SK-N-MC (cell line): ENCODE measurements around the gene RANBP3.
"Not testable (repeated sequence)": the region's sequence is repeated elsewhere in the genome, so short reads cannot be mapped to it uniquely, and the experiment has no call there.

ENCODE experiments used
- DNase-seq: peaks from one replicate; pipeline ENCODE4 v3.0.0-alpha.2; 2011; ENCODE audit warnings: low read depth, low spot score
- H3K27ac ChIP-seq: fragments of 200-600 bp; sonication (generic); 2 replicates; pipeline ENCODE4 v1.5.1; 2016; ENCODE audit warnings: mixed run types
- H3K36me3 ChIP-seq: fragments of 200-600 bp; sonication (generic); 2 replicates; pipeline ENCODE4 v1.6.1; 2017; ENCODE audit warnings: antibody characterized with exemption, low read length, mixed read lengths; ENCODE audit not compliant: insufficient read depth
- H3K4me3 ChIP-seq: fragments of 200-600 bp; sonication (generic); 2 replicates; pipeline ENCODE4 v1.5.1; 2016
- H3K9ac ChIP-seq: fragments of 200-600 bp; sonication (generic); 2 replicates; pipeline ENCODE4 v1.8.0; 2017; ENCODE audit warnings: mixed run types, mixed read lengths; ENCODE audit not compliant: insufficient read length
- H3K9me3 ChIP-seq: fragments of 200-600 bp; sonication (generic); 2 replicates; pipeline ENCODE4 v1.6.1; 2017; ENCODE audit warnings: low read depth, mild to moderate bottlenecking, antibody characterized with exemption, low read length, moderate library complexity, mixed read lengths
- EZH2 ChIP-seq: fragments of 200-600 bp; sonication (generic); IDR thresholded peaks from one replicate; pipeline ENCODE4 v1.6.1; 2017; ENCODE audit warnings: antibody characterized with exemption
- FOXP2 ChIP-seq: optimal IDR thresholded peaks from 2 replicates; pipeline ENCODE3; 2011; ENCODE audit warnings: mild to moderate bottlenecking, moderate library complexity; ENCODE audit not compliant: insufficient read depth; ENCODE audit errors: extremely low read length, control extremely low read depth
- POLR2AphosphoS5 ChIP-seq: IDR thresholded peaks from 2 replicates; pipeline ENCODE4 v1.6.1; 2012; ENCODE audit warnings: mild to moderate bottlenecking, low read depth, low read length, borderline replicate concordance

Gene RANBP3

DNA sequence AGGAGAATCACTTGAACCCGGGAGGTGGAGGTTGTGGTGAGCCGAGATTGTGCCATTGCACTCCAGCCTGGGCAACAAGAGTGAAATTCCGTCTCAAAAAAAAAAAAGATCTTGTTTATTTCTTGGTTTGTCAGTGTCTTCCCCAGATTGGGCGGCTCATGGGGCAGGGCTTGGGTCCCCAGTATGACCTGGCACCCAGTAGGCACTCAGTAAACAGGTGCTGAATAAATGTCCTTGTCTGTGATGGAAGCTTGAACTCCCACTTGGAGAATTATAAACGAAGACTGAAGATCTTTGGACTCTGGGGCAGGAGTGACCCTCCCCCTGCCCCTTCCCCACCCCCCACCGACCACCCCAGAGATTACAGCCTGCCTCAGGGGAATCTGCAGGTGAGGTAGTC lies 97.7 kb downstream of the RANBP3 start:
- Histone ChIP-seq H3K27ac (no peak overlapping the region), H3K36me3 (no peaks in the 10 kb centered on the region)
- no peak for DNase-seq

DNA sequence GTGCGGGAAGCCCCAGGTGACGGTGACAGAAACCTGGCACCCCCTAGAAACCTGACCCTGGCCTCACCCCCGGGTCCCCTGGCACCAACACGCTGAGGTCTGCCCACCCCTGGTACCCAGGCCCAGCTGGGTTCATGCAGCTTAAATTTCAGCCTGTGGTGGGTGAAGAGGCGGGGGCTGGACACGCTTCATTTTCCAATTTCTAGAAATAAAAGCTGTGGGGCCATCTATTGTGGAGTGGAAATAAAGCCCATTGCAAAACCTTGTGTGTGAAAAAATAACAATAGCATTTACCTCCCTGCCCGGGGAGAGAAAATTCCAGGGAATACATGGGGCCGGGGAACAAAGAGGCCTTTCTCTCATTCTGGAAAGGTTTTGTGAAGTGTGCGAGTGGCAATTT lies 100.1 kb downstream of the RANBP3 start:
- TF ChIP-seq POLR2AphosphoS5 (no peak), FOXP2 (no peak), EZH2 (no peak)
- DNase-seq, result no peak
- Histone ChIP-seq H3K9me3 (no peaks in the 10 kb centered on the region), H3K9ac (no peak overlapping the region), H3K27ac (no peak overlapping the region), H3K4me3 (no peak overlapping the region), H3K36me3 (no peaks in the 10 kb centered on the region)

More for the DNA sequence above, 97.7 kb downstream of the RANBP3 start:
- no peak for TF ChIP-seq EZH2
- no peak for TF ChIP-seq FOXP2
- no peak for TF ChIP-seq POLR2AphosphoS5
- Histone ChIP-seq H3K9ac (no peak overlapping the region), H3K4me3 (no peak overlapping the region), H3K9me3 (no peaks in the 10 kb centered on the region)

DNA sequence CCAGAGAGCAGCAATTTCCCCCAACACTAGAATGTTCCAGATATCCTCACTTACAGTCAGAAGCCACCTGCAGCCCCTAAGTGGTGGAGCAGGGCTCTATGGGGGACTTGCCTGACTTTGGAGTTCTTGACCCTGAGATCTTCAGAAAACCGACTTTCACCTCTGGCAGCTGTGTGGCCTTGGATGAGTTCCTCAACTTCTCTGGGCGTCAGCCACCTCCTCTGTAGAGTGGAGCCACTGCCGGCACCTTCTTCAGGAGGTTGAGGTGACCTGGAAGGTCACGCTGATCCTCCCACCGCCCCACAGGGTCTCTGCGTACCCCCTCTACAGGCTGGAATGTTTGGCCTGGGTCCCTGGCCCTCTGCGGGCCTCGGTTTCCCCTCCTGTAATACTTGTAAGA lies 100.5 kb downstream of the RANBP3 start:
- Histone ChIP-seq H3K4me3 (no peak overlapping the region), H3K27ac (no peak overlapping the region), H3K9ac (no peak overlapping the region), H3K9me3 (no peaks in the 10 kb centered on the region), H3K36me3 (no peaks in the 10 kb centered on the region)
- TF ChIP-seq FOXP2 (no peak), POLR2AphosphoS5 (no peak), EZH2 (no peak)
- no peak for DNase-seq

DNA sequence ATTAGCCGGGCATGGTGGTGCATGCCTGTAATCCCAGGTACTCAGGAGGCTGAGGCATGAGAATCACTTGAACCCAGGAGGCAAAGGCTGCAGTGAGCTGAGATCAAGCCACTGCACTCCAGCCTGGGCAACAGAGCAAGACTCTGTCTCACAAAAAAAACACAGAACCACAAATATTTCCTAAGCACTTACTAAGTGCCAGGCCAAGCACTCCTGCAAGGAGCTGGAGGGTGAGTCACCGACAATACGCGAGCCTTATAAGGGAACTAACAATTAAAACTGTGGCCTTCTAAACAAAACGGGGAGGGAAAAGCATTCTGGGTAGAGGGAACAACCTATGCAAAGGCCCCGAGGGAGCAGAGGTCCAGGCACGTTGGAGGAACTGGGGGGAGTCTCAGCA lies 103.4 kb downstream of the RANBP3 start:
- H3K4me3 ChIP-seq, H3K9ac ChIP-seq, H3K36me3 ChIP-seq, H3K27ac ChIP-seq, DNase-seq, H3K9me3 ChIP-seq: not testable (repeated sequence)

DNA sequence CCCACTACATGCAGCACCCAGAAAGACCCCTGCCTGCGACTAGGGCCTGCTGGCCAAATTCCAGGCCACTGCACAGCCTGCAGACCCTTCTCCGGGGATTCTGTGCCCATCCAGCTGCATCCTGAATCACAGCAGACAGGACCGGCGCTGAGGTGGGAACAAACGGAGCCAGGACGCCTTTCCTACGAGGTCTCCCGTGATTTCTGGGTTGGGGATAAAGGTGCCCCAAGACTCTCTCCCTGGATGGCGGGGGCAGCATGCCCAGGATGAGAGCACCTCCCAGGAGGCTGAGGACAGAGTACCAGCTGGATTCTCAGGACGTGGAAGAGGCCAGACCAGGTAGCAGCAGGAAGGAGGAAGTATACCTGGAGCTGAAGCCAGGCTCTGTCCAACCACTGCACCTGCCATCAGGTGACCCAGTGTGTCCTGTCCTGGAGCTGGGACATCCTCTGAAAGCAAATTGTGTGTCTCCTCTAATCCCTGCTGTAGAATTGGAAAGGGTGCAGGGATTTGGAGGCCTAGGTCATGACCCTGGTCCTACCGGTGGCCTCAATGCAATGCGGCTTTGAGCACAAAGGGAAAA lies 104.2 kb downstream of the RANBP3 start:
- H3K27ac ChIP-seq, result no peak overlapping the region
- no peak overlapping the region for H3K9ac ChIP-seq
- H3K9me3 ChIP-seq, result no peaks in the 10 kb centered on the region
- H3K4me3 ChIP-seq, result no peak overlapping the region
- TF ChIP-seq POLR2AphosphoS5 (no peak), FOXP2 (no peak), EZH2 (no peak)
- no peaks in the 10 kb centered on the region for H3K36me3 ChIP-seq
- no peak for DNase-seq

DNA sequence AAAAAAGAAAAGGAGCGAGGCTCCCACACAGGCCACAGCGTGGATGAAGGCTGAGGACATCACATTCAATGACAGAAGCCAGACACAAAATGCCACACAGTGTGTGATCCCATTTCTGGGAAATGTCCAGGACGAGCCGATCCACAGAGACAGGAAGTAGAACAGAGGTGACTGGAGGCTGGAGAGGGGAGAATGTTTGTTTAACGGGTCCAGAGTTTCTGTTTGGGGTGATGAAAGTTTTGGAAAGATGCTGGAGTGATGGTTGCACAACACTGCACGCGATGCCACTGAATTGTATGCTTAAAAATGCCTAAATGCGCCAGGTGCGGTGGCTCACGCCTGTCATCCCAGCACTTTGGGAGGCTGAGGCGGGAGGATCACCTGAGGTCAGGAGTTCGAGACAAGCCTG lies 107.0 kb downstream of the RANBP3 start:
- no peak for DNase-seq

GRCh38 chr19:5867201-5868136 lies 110.5 kb downstream of the RANBP3 start:
- DNase-seq, result no peak

More for the DNA sequence above, 107.0 kb downstream of the RANBP3 start:
- Histone ChIP-seq H3K36me3 (no peaks in the 10 kb centered on the region), H3K4me3 (no peak overlapping the region), H3K9ac (no peak overlapping the region), H3K27ac (no peak overlapping the region), H3K9me3 (no peaks in the 10 kb centered on the region)
- TF ChIP-seq EZH2 (no peak), FOXP2 (no peak), POLR2AphosphoS5 (no peak)

More at GRCh38 chr19:5867201-5868136, 110.5 kb downstream of the RANBP3 start:
- Histone ChIP-seq H3K4me3 (no peak overlapping the region), H3K9me3 (no peaks in the 10 kb centered on the region), H3K36me3 (no peaks in the 10 kb centered on the region), H3K9ac (no peak overlapping the region), H3K27ac (no peak overlapping the region)
- TF ChIP-seq POLR2AphosphoS5, result no peak
- no peak for TF ChIP-seq EZH2
- no peak for TF ChIP-seq FOXP2
